Endothelial cell of umbilical vein (primary cell): Measurements from ENCODE around the gene CDH22. TPM values are rescaled to one million over a fixed set of nuclear protein-coding genes. Genes with fewer than 3 reads are reported as not detected.

Experiments
- BruUV-seq: library from RNA; stranded (reverse); fragments of 400-500 nt; replicated peaks from 2 replicates; lab custom pipeline; 2021; lab: Mats Ljungman, UMichigan
- CTCF ChIA-PET: fragments of 300-600, 350-600 bp; sonication (Branson Sonifier 250); formaldehyde crosslinking; loops from one replicate; lab custom pipeline; 2021; ENCODE audit warnings: antibody characterized with exemption, inconsistent platforms; lab: Charles Lee
- POLR2A ChIA-PET: fragments of 300-600, 350-600 bp; sonication (Branson Sonifier 250); formaldehyde crosslinking; loops from one replicate; lab custom pipeline; 2021; ENCODE audit warnings: antibody characterized with exemption, inconsistent platforms; lab: Charles Lee
- DNase-seq: peaks from one replicate; pipeline ENCODE4 v3.0.0-alpha.2; 2011; ENCODE audit warnings: low read depth, low spot score
- FAIRE-seq: peaks from 2 replicates; lab custom pipeline; 2011; peaks lifted over from hg19 to GRCh38; lab: Jason Lieb, UNC
- H2AFZ ChIP-seq: 2 replicates; pipeline ENCODE4 v1.6.0; 2012; ENCODE audit warnings: low read depth, low read length, control low read depth, inconsistent platforms
- H3K27ac ChIP-seq: 2 replicates; pipeline ENCODE4 v1.5.1; 2011; ENCODE audit warnings: low read depth, mild to moderate bottlenecking, control low read depth, low read length, moderate library complexity; ENCODE audit not compliant: insufficient read depth
- H3K27me3 ChIP-seq, 2 experiments: 2 replicates each; pipeline versions ENCODE4 v1.6.0 to v1.6.1; 2011; ENCODE audit warnings: low read length in 2 of 2, mixed read lengths in 1 of 2; ENCODE audit not compliant: control insufficient read depth in 2 of 2, insufficient read depth in 2 of 2
- H3K36me3 ChIP-seq, 2 experiments: 2 replicates in 1 of 2; 3 replicates in 1 of 2; pipeline ENCODE4 v1.5.1; 2011; ENCODE audit warnings: low read length in 2 of 2, mild to moderate bottlenecking in 1 of 2, moderate library complexity in 1 of 2; ENCODE audit not compliant: control insufficient read depth in 2 of 2, insufficient read depth in 2 of 2; ENCODE audit errors: extremely low read depth in 1 of 2
- H3K4me1 ChIP-seq: 3 replicates; pipeline ENCODE4 v1.5.1; 2011; ENCODE audit warnings: mild to moderate bottlenecking, low read length; ENCODE audit not compliant: control insufficient read depth, insufficient read depth; ENCODE audit errors: extremely low read depth
- H3K4me2 ChIP-seq: 2 replicates; pipeline ENCODE4 v1.6.1; 2011; ENCODE audit warnings: low read length, control low read depth, mixed read lengths; ENCODE audit not compliant: insufficient read depth
- H3K4me3 ChIP-seq, 3 experiments: fragments of 200-600 bp in 1 of 3; sonication (generic), shearing (Covaris generic) in 1 of 3; replicated peaks in 1 of 3; 2 replicates each; pipeline ENCODE4 v1.5.1; 2011 to 2016; ENCODE audit warnings: control low read depth in 3 of 3, low read length in 3 of 3, mild to moderate bottlenecking in 2 of 3, inconsistent platforms in 1 of 3, low read depth in 1 of 3, moderate library complexity in 1 of 3; ENCODE audit not compliant: insufficient read depth in 1 of 3
- H3K79me2 ChIP-seq: 2 replicates; pipeline ENCODE4 v1.6.0; 2012; ENCODE audit warnings: low read length, inconsistent platforms; ENCODE audit not compliant: control insufficient read depth, insufficient read depth
- H3K9ac ChIP-seq: replicated peaks from 2 replicates; pipeline ENCODE3; 2011; ENCODE audit warnings: low read length, control low read depth; ENCODE audit not compliant: insufficient read depth; ENCODE audit errors: extremely low read depth
- H3K9me1 ChIP-seq: replicated peaks from 3 replicates; pipeline ENCODE4 v1.6.0; 2011; ENCODE audit warnings: mild to moderate bottlenecking, low read length; ENCODE audit not compliant: control insufficient read depth, insufficient read depth; ENCODE audit errors: extremely low read depth
- H3K9me3 ChIP-seq: replicated peaks from 2 replicates; pipeline ENCODE4 v1.5.1; 2012; ENCODE audit warnings: low read length, inconsistent platforms; ENCODE audit not compliant: control insufficient read depth, insufficient read depth
- H4K20me1 ChIP-seq: replicated peaks from 2 replicates; pipeline ENCODE3; 2011; ENCODE audit warnings: mild to moderate bottlenecking, low read length; ENCODE audit not compliant: control insufficient read depth, insufficient read depth; ENCODE audit errors: extremely low read depth
- EZH2 ChIP-seq: IDR thresholded peaks from 2 replicates; pipeline ENCODE4 v1.6.1; 2012; ENCODE audit warnings: borderline replicate concordance, low read depth, mild to moderate bottlenecking, moderate library complexity, low read length, inconsistent platforms; ENCODE audit not compliant: severe bottlenecking
- FOS ChIP-seq: IDR thresholded peaks from 2 replicates; pipeline ENCODE4 v1.6.1; 2011; ENCODE audit warnings: mild to moderate bottlenecking, low read length, moderate library complexity, borderline replicate concordance; ENCODE audit not compliant: insufficient read depth
- GATA2 ChIP-seq: IDR thresholded peaks from 2 replicates; pipeline ENCODE4 v1.7.0; 2011; ENCODE audit warnings: low read depth, mild to moderate bottlenecking, moderate library complexity, mixed read lengths, low read length; ENCODE audit not compliant: insufficient read length, insufficient read depth
- JUN ChIP-seq: IDR thresholded peaks from 2 replicates; pipeline ENCODE4 v1.6.1; 2011; ENCODE audit warnings: borderline replicate concordance, low read depth; ENCODE audit not compliant: insufficient read length, insufficient read depth
- MYC ChIP-seq: IDR thresholded peaks from one replicate; pipeline ENCODE4 v1.6.1; 2011; ENCODE audit warnings: mild to moderate bottlenecking, low read depth, low read length
- POLR2A ChIP-seq: IDR thresholded peaks from 2 replicates; pipeline ENCODE4 v1.6.1; 2012; ENCODE audit warnings: low read depth, mild to moderate bottlenecking, control low read depth, low read length
- POLR2AphosphoS5 ChIP-seq: IDR thresholded peaks from 2 replicates; pipeline ENCODE4 v1.6.1; 2012; ENCODE audit warnings: low read depth, mild to moderate bottlenecking, control low read depth, low read length, moderate library complexity; ENCODE audit not compliant: insufficient read depth
- dilution Hi-C: fragments of 300-500 bp; cut with MboI; formaldehyde crosslinking; loops from one replicate; pipeline ENCODE4 v1.15.0; 2019; ENCODE audit warnings: low sequenced_read_pairs; ENCODE audit not compliant: extremely low pct_ligation_motif_present
- intact Hi-C: fragments of 100-400 bp; cut with micrococcal nuclease; formaldehyde crosslinking; loops from one replicate; pipeline ENCODE4 v1.10.0; 2022
- polyA plus RNA-seq, 4 experiments: library from polyadenylated mRNA; depleted of rRNA in 3 of 4; stranded (reverse) in 3 of 4; unstranded in 1 of 4; fragments of >200 nt; gene quantifications; 2 replicates each; pipeline versions ENCODE4 v1.2.1 to v1.2.3, GENCODE V29; 2011 to 2012; ENCODE audit warnings: missing spikeins in 1 of 4
- total RNA-seq: library from RNA; stranded (reverse); gene quantifications from 2 replicates; pipeline ENCODE4 v1.2.3, GENCODE V29; 2021
- TF ChIP-seq, protein P1 (sequence below): IDR thresholded peaks from 2 replicates; pipeline ENCODE4 v1.6.1; 2011; ENCODE audit not compliant: insufficient read depth, insufficient read length
- TF ChIP-seq, protein P2 (sequence below), 2 donors: IDR thresholded peaks; 1 replicate in 1 of 2; 2 replicates in 1 of 2; pipeline ENCODE4 v1.5.1; 2011; ENCODE audit warnings: low read length in 2 of 2, mild to moderate bottlenecking in 2 of 2, moderate library complexity in 2 of 2, control low read depth in 1 of 2, inconsistent platforms in 1 of 2, low read depth in 1 of 2; ENCODE audit not compliant: insufficient read depth in 1 of 2; ENCODE audit errors: extremely low read depth in 1 of 2

CDH22 gene
- total and polyA plus RNA-seq, 2 donors (not counting 3 experiments of a cell fraction or from before 2014, with no cell fraction given): not detected

DNA sequence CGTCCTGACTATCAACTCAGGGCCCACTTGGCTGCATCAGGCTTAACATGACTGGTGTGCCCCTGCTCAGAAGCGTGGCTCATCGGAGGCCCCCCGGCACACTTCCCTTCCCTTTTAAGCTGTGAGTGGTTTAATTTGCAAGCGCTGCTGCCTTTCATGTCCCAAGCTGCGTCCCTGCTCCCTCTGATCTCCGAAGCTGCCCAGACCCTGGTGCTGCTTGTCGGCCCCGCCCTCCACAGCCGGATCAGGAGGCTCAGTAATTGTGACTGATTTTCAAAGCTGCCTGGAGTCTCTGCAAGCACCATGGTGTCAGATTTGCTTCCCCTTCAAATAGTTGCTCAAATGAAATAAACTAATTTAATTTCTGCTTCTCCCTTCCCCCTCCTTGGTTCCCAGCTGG, 71.1 kb downstream of the CDH22 start:
- Histone ChIP-seq H3K36me3 (no peaks in the 10 kb centered on the region), H3K27ac (no peak overlapping the region), H3K4me2 (no peak overlapping the region), H3K27me3 (peaks cover 0 to 3% of the 10 kb centered on the region in 2 experiments), H3K9me3 (no peaks in the 10 kb centered on the region), H3K4me3 (no peak overlapping the region), H3K9ac (no peak overlapping the region), H3K4me1 (no peaks in the 10 kb centered on the region), H2AFZ (no peak overlapping the region), H3K79me2 (no peaks in the 10 kb centered on the region), H3K9me1 (no peaks in the 10 kb centered on the region), H4K20me1 (no peaks in the 10 kb centered on the region)
- POLR2A ChIA-PET: no interaction called here
- dilution Hi-C loops (no loop called here), intact Hi-C loops (no loop called here)
- DNase-seq (no peak), FAIRE-seq (no peak)
- BruUV-seq: no TSS peak
- CTCF ChIA-PET: no interaction called here
- no peak for TF ChIP-seq FOS
- TF ChIP-seq EZH2: no peak
- TF ChIP-seq JUN: no peak
- no peak for TF ChIP-seq MYC
- no peak for TF ChIP-seq GATA2
- TF ChIP-seq, protein P1, sequence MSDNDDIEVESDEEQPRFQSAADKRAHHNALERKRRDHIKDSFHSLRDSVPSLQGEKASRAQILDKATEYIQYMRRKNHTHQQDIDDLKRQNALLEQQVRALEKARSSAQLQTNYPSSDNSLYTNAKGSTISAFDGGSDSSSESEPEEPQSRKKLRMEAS: no peak
- TF ChIP-seq POLR2A: no peak
- TF ChIP-seq, protein P2, sequence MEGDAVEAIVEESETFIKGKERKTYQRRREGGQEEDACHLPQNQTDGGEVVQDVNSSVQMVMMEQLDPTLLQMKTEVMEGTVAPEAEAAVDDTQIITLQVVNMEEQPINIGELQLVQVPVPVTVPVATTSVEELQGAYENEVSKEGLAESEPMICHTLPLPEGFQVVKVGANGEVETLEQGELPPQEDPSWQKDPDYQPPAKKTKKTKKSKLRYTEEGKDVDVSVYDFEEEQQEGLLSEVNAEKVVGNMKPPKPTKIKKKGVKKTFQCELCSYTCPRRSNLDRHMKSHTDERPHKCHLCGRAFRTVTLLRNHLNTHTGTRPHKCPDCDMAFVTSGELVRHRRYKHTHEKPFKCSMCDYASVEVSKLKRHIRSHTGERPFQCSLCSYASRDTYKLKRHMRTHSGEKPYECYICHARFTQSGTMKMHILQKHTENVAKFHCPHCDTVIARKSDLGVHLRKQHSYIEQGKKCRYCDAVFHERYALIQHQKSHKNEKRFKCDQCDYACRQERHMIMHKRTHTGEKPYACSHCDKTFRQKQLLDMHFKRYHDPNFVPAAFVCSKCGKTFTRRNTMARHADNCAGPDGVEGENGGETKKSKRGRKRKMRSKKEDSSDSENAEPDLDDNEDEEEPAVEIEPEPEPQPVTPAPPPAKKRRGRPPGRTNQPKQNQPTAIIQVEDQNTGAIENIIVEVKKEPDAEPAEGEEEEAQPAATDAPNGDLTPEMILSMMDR (IDR thresholded peaks at IDR 0.05; ENCODE audit: extremely low read depth in 1 of 2, insufficient read depth in 1 of 2, low read depth in 1 of 2, low read length in 2 of 2): no peak
- no peak for TF ChIP-seq POLR2AphosphoS5
